ENCODE measurements around the gene HSBP1L1.

The HSBP1L1 gene

GRCh38 chr18:79935098-79935480 lies 29.4 kb upstream of the HSBP1L1 start:
- POLR2A ChIA-PET = no interaction called here
- CTCF ChIA-PET = interaction anchor here (1.5 to 2.0 kb wide), 3 partner anchors 10 to 223 kb away, joined by 5 to 8 read pairs (median 5); no protein-coding TSS in a partner anchor

GRCh38 chr18:79935499-79935898 lies 28.9 kb upstream of the HSBP1L1 start:
- no peak for DNase-seq (ENCODE audit: low read depth, low spot score)
- POLR2A ChIA-PET = no interaction called here
- TF ChIP-seq CTCF (IDR thresholded peaks at IDR 0.05; ENCODE audit: insufficient read depth, low read length, missing control alignments) = no peak
- CTCF ChIA-PET = interaction anchor here (1.5 to 2.0 kb wide), 2 partner anchors 10 to 222 kb away, joined by 5 read pairs; no protein-coding TSS in a partner anchor
- H3K4me3 ChIP-seq (ENCODE audit: low read depth, low read length) = no peak overlapping the region

More at GRCh38 chr18:79935098-79935480, 29.4 kb upstream of the HSBP1L1 start:
- DNase-seq (ENCODE audit: low read depth, low spot score) = no peak
- no peak overlapping the region for H3K4me3 ChIP-seq (ENCODE audit: low read depth, low read length)
- no peak for TF ChIP-seq CTCF (IDR thresholded peaks at IDR 0.05; ENCODE audit: insufficient read depth, low read length, missing control alignments)

GRCh38 chr18:79935925-79936324 lies 28.5 kb upstream of the HSBP1L1 start:
- no peak for DNase-seq (ENCODE audit: low read depth, low spot score)
- CTCF ChIA-PET = interaction anchor here (2.0 kb wide), 1 partner anchor 222 kb away, joined by 5 read pairs; no protein-coding TSS in a partner anchor
- TF ChIP-seq CTCF (IDR thresholded peaks at IDR 0.05; ENCODE audit: insufficient read depth, low read length, missing control alignments) = no peak
- H3K4me3 ChIP-seq (ENCODE audit: low read depth, low read length) = no peak overlapping the region
- POLR2A ChIA-PET = no interaction called here

- TF ChIP-seq CTCF (IDR thresholded peaks at IDR 0.05; ENCODE audit: insufficient read depth, low read length, missing control alignments) = no peak
- POLR2A ChIA-PET = no interaction called here
- DNase-seq (ENCODE audit: low read depth, low spot score) = no peak
- CTCF ChIA-PET = no interaction called here
- no peak overlapping the region for H3K4me3 ChIP-seq (ENCODE audit: low read depth, low read length)
Measured at GRCh38 chr18:79936641-79937040, 27.8 kb upstream of the HSBP1L1 start.

GRCh38 chr18:79937103-79937860 lies 27.2 kb upstream of the HSBP1L1 start:
- no peak overlapping the region for H3K4me3 ChIP-seq (ENCODE audit: low read depth, low read length)
- TF ChIP-seq CTCF (IDR thresholded peaks at IDR 0.05; ENCODE audit: insufficient read depth, low read length, missing control alignments) = no peak
- ChIA-PET POLR2A (no interaction called here), CTCF (interaction anchor here (0.6 kb wide), 1 partner anchor 30 kb away, joined by 3 read pairs; no protein-coding TSS in a partner anchor)
- no peak for DNase-seq (ENCODE audit: low read depth, low spot score)

- ChIA-PET CTCF (no interaction called here), POLR2A (no interaction called here)
- no peak for DNase-seq (ENCODE audit: low read depth, low spot score)
- TF ChIP-seq CTCF (IDR thresholded peaks at IDR 0.05; ENCODE audit: insufficient read depth, low read length, missing control alignments) = no peak
- H3K4me3 ChIP-seq (ENCODE audit: low read depth, low read length) = no peak overlapping the region
Measured at GRCh38 chr18:79938196-79938595, 26.2 kb upstream of the HSBP1L1 start.

Data from AG04449 (cell line).